ENCODE data around the gene LYSMD1.

LYSMD1 gene

GRCh38 chr1:151146412-151147131 is 19.1 kb downstream of the LYSMD1 start, which contains the start of gene SEMA6C:
TSS of gene SEMA6C (minus strand) at chr1:151146631. CDS start at chr1:151142621, 4,010 bp downstream.
- no peak for DNase-seq (ENCODE audit: low read depth)
- TF ChIP-seq, protein P1, sequence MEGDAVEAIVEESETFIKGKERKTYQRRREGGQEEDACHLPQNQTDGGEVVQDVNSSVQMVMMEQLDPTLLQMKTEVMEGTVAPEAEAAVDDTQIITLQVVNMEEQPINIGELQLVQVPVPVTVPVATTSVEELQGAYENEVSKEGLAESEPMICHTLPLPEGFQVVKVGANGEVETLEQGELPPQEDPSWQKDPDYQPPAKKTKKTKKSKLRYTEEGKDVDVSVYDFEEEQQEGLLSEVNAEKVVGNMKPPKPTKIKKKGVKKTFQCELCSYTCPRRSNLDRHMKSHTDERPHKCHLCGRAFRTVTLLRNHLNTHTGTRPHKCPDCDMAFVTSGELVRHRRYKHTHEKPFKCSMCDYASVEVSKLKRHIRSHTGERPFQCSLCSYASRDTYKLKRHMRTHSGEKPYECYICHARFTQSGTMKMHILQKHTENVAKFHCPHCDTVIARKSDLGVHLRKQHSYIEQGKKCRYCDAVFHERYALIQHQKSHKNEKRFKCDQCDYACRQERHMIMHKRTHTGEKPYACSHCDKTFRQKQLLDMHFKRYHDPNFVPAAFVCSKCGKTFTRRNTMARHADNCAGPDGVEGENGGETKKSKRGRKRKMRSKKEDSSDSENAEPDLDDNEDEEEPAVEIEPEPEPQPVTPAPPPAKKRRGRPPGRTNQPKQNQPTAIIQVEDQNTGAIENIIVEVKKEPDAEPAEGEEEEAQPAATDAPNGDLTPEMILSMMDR (IDR thresholded peaks at IDR 0.05; ENCODE audit: control insufficient read depth, insufficient read depth, low read depth, low read length, missing control alignments), result no peak
- peak within 1 kb of the TSS; percentile 65 for H3K4me3 ChIP-seq (ENCODE audit: control insufficient read depth, low read depth, low read length)

GRCh38 chr1:151146072-151146411 is 19.7 kb downstream of the LYSMD1 start:
- TF ChIP-seq, protein P1 (IDR thresholded peaks at IDR 0.05; ENCODE audit: control insufficient read depth, insufficient read depth, low read depth, low read length, missing control alignments), result no peak
- peak overlapping the region; percentile 65 for H3K4me3 ChIP-seq (ENCODE audit: control insufficient read depth, low read depth, low read length)
- DNase-seq (ENCODE audit: low read depth), result no peak

GRCh38 chr1:151145304-151146071 is 20.2 kb downstream of the LYSMD1 start:
- H3K4me3 ChIP-seq (ENCODE audit: control insufficient read depth, low read depth, low read length), result peak overlapping the region; percentile 65
- TF ChIP-seq, protein P1 (IDR thresholded peaks at IDR 0.05; ENCODE audit: control insufficient read depth, insufficient read depth, low read depth, low read length, missing control alignments), result no peak
- DNase-seq (ENCODE audit: low read depth), result no peak

GRCh38 chr1:151144474-151145303 is 21.0 kb downstream of the LYSMD1 start:
- TF ChIP-seq, protein P1 (IDR thresholded peaks at IDR 0.05; ENCODE audit: control insufficient read depth, insufficient read depth, low read depth, low read length, missing control alignments), result no peak
- no peak for DNase-seq (ENCODE audit: low read depth)
- H3K4me3 ChIP-seq (ENCODE audit: control insufficient read depth, low read depth, low read length), result no peak overlapping the region

GRCh38 chr1:151143986-151144385 is 21.7 kb downstream of the LYSMD1 start:
- H3K4me3 ChIP-seq (ENCODE audit: control insufficient read depth, low read depth, low read length), result no peak overlapping the region
- DNase-seq (ENCODE audit: low read depth), result no peak
- TF ChIP-seq, protein P1 (IDR thresholded peaks at IDR 0.05; ENCODE audit: control insufficient read depth, insufficient read depth, low read depth, low read length, missing control alignments), result no peak

GRCh38 chr1:151143057-151143435 is 22.7 kb downstream of the LYSMD1 start:
- TF ChIP-seq, protein P1 (IDR thresholded peaks at IDR 0.05; ENCODE audit: control insufficient read depth, insufficient read depth, low read depth, low read length, missing control alignments), result no peak
- H3K4me3 ChIP-seq (ENCODE audit: control insufficient read depth, low read depth, low read length), result no peak overlapping the region
- no peak for DNase-seq (ENCODE audit: low read depth)
